H1 (cell line): ENCODE data around the gene ZNF524. TPM values are rescaled to one million over a fixed set of nuclear protein-coding genes. Genes with fewer than 3 reads are reported as not detected.

Source experiments
- CTCF ChIA-PET: fragments of 300-600 bp; sonication (Branson Sonifier 250); formaldehyde crosslinking; loops from one replicate; lab custom pipeline; 2021; ENCODE audit not compliant: partially characterized antibody; lab: Charles Lee
- POLR2A ChIA-PET: fragments of 300-600 bp; sonication (Branson Sonifier 250); formaldehyde crosslinking; loops from one replicate; lab custom pipeline; 2021; ENCODE audit warnings: inconsistent platforms; ENCODE audit not compliant: partially characterized antibody; lab: Charles Lee
- DNase-seq, 2 experiments: peaks; one replicate each; pipeline versions ENCODE4 v3.0.0 to v3.0.0-alpha.2; 2010 to 2022; ENCODE audit warnings: low spot score in 2 of 2, low read depth in 1 of 2, mixed read lengths in 1 of 2
- FAIRE-seq: peaks from 2 replicates; lab custom pipeline; 2011; peaks lifted over from hg19 to GRCh38; lab: Jason Lieb, UNC
- H2AFZ ChIP-seq: 2 replicates; pipeline ENCODE4 v1.8.1; 2012; ENCODE audit warnings: low read length, inconsistent platforms
- H2AK5ac ChIP-seq: 2 replicates; pipeline ENCODE4 v1.6.1; 2013; ENCODE audit warnings: low read depth, low read length
- H2BK120ac ChIP-seq: replicated peaks from 2 replicates; pipeline ENCODE3; 2013; ENCODE audit warnings: low read depth, low read length, inconsistent platforms
- H2BK12ac ChIP-seq: 2 replicates; pipeline ENCODE4 v1.6.1; 2013; ENCODE audit warnings: low read depth, low read length
- H2BK15ac ChIP-seq: 2 replicates; pipeline ENCODE4 v1.6.1; 2013; ENCODE audit warnings: low read length
- H2BK20ac ChIP-seq: 2 replicates; pipeline ENCODE4 v1.6.1; 2013; ENCODE audit warnings: low read length
- H2BK5ac ChIP-seq: 2 replicates; pipeline ENCODE4 v1.6.1; 2013; ENCODE audit warnings: low read depth, low read length
- H3K14ac ChIP-seq: 2 replicates; pipeline ENCODE4 v1.6.1; 2013; ENCODE audit warnings: inconsistent platforms; ENCODE audit not compliant: insufficient read length
- H3K18ac ChIP-seq: 2 replicates; pipeline ENCODE4 v1.6.1; 2013; ENCODE audit warnings: low read length; ENCODE audit errors: extremely low read depth
- H3K23ac ChIP-seq: 2 replicates; pipeline ENCODE4 v1.6.1; 2013; ENCODE audit warnings: inconsistent platforms; ENCODE audit not compliant: insufficient read length
- H3K23me2 ChIP-seq: 2 replicates; pipeline ENCODE4 v1.6.1; 2013; ENCODE audit warnings: low read depth, low read length
- H3K27ac ChIP-seq: 2 replicates; pipeline ENCODE4 v1.6.1; 2011; ENCODE audit warnings: low read depth, low read length, inconsistent platforms
- H3K27me3 ChIP-seq, 4 experiments: replicated peaks in 1 of 4; 1 replicate in 1 of 4; 2 replicates in 3 of 4; pipeline versions ENCODE4 v1.6.1 to v1.8.1; 2011 to 2013; ENCODE audit warnings: low read length in 3 of 4, mild to moderate bottlenecking in 3 of 4, inconsistent platforms in 2 of 4, mixed read lengths in 2 of 4, moderate library complexity in 1 of 4; ENCODE audit not compliant: control insufficient read depth in 3 of 4, insufficient read depth in 3 of 4; ENCODE audit errors: extremely low read depth in 1 of 4
- H3K36me3 ChIP-seq, 4 experiments: 2 replicates each; pipeline versions ENCODE4 v1.6.1 to v1.8.1; 2011 to 2013; ENCODE audit warnings: mild to moderate bottlenecking in 4 of 4, low read length in 3 of 4, moderate library complexity in 2 of 4, control low read depth in 1 of 4, inconsistent platforms in 1 of 4; ENCODE audit not compliant: insufficient read depth in 4 of 4, control insufficient read depth in 2 of 4
- H3K4ac ChIP-seq: replicated peaks from 2 replicates; pipeline ENCODE3; 2013; ENCODE audit warnings: low read length, low read depth, mixed read lengths, inconsistent platforms; ENCODE audit not compliant: insufficient read length
- H3K4me1 ChIP-seq, 4 experiments: replicated peaks in 1 of 4; 1 replicate in 1 of 4; 2 replicates in 3 of 4; pipeline versions ENCODE4 v1.6.1 to v1.8.1; 2011 to 2013; ENCODE audit warnings: low read length in 3 of 4, inconsistent platforms in 2 of 4, mixed read lengths in 1 of 4; ENCODE audit not compliant: insufficient read depth in 4 of 4, control insufficient read depth in 3 of 4
- H3K4me2 ChIP-seq, 2 experiments: 2 replicates each; pipeline versions ENCODE4 v1.6.1 to v1.8.1; 2011 to 2013; ENCODE audit warnings: low read depth in 2 of 2, low read length in 2 of 2, control low read depth in 1 of 2, inconsistent platforms in 1 of 2, mild to moderate bottlenecking in 1 of 2; ENCODE audit not compliant: insufficient read depth in 1 of 2
- H3K4me3 ChIP-seq, 4 experiments: fragments of 200-600, 300-600 bp in 1 of 4; sonication (generic), shearing (Covaris generic), sonication (Bioruptor Twin) in 1 of 4; 2 replicates each; pipeline versions ENCODE4 v1.5.1 to v1.8.1; 2011 to 2016; ENCODE audit warnings: low read length in 4 of 4, low read depth in 3 of 4, control low read depth in 2 of 4, inconsistent platforms in 2 of 4, mild to moderate bottlenecking in 2 of 4, mixed read lengths in 1 of 4, moderate library complexity in 1 of 4; ENCODE audit not compliant: insufficient read depth in 2 of 4; ENCODE audit errors: extremely low read depth in 1 of 4
- H3K56ac ChIP-seq: replicated peaks from 2 replicates; pipeline ENCODE3; 2013; ENCODE audit warnings: low read depth, mild to moderate bottlenecking, mixed read lengths, low read length, inconsistent platforms; ENCODE audit not compliant: insufficient read length
- H3K79me1 ChIP-seq: 2 replicates; pipeline ENCODE4 v1.6.1; 2013; ENCODE audit warnings: low read depth, low read length, control low read depth
- H3K79me2 ChIP-seq, 2 experiments: 2 replicates each; pipeline versions ENCODE4 v1.6.1 to v1.8.1; 2012 to 2013; ENCODE audit warnings: low read length in 2 of 2, mild to moderate bottlenecking in 2 of 2, inconsistent platforms in 1 of 2; ENCODE audit not compliant: insufficient read depth in 2 of 2, control insufficient read depth in 1 of 2
- H3K9ac ChIP-seq, 4 experiments: replicated peaks in 1 of 4; 1 replicate in 1 of 4; 2 replicates in 3 of 4; pipeline versions ENCODE4 v1.6.1 to v1.8.1; 2011 to 2013; ENCODE audit warnings: low read depth in 3 of 4, low read length in 3 of 4, control low read depth in 2 of 4, mild to moderate bottlenecking in 2 of 4, moderate library complexity in 2 of 4, inconsistent platforms in 1 of 4; ENCODE audit errors: extremely low read depth in 1 of 4
- H3K9me3 ChIP-seq, 2 experiments: 2 replicates each; pipeline versions ENCODE4 v1.6.1 to v1.8.1; 2012 to 2013; ENCODE audit warnings: mild to moderate bottlenecking in 2 of 2, moderate library complexity in 2 of 2, control low read depth in 1 of 2, inconsistent platforms in 1 of 2, low read depth in 1 of 2, low read length in 1 of 2, mixed read lengths in 1 of 2; ENCODE audit not compliant: insufficient read depth in 2 of 2
- H4K20me1 ChIP-seq, 2 experiments: replicated peaks in 1 of 2; 2 replicates each; pipeline versions ENCODE3 to v1.8.1; 2011 to 2013; ENCODE audit warnings: inconsistent platforms in 2 of 2, low read length in 2 of 2, mild to moderate bottlenecking in 1 of 2; ENCODE audit not compliant: insufficient read depth in 2 of 2, control insufficient read depth in 1 of 2
- H4K5ac ChIP-seq: 2 replicates; pipeline ENCODE4 v1.6.1; 2013; ENCODE audit warnings: low read length, low read depth, mixed read lengths, inconsistent platforms; ENCODE audit not compliant: insufficient read length
- H4K8ac ChIP-seq: 2 replicates; pipeline ENCODE4 v1.8.0; 2013; ENCODE audit warnings: mild to moderate bottlenecking, moderate library complexity, low read length, inconsistent platforms; ENCODE audit not compliant: insufficient read depth; ENCODE audit errors: extremely low read depth
- H4K91ac ChIP-seq: replicated peaks from 2 replicates; pipeline ENCODE3; 2013; ENCODE audit warnings: low read length, mixed read lengths, inconsistent platforms; ENCODE audit not compliant: insufficient read length
- CHD2 ChIP-seq: IDR thresholded peaks from 2 replicates; pipeline ENCODE4 v1.6.1; 2012; ENCODE audit warnings: low read length, improper control_type of control experiment
- CTBP2 ChIP-seq: IDR thresholded peaks from 2 replicates; pipeline ENCODE4 v1.7.0; 2011; ENCODE audit warnings: borderline replicate concordance, mild to moderate bottlenecking, moderate library complexity, mixed read lengths, low read length; ENCODE audit not compliant: insufficient read depth, insufficient read length
- JUN ChIP-seq: IDR thresholded peaks from 2 replicates; pipeline ENCODE4 v1.6.1; 2011; ENCODE audit warnings: low read depth, mild to moderate bottlenecking, improper control_type of control experiment, low read length
- KDM1A ChIP-seq: fragments of 200-600, 300-600 bp; sonication (generic); IDR thresholded peaks from 2 replicates; pipeline ENCODE4 v1.7.1; 2016; ENCODE audit warnings: mild to moderate bottlenecking, low read length, borderline replicate concordance
- KDM5A ChIP-seq: fragments of 200-600 bp; IDR thresholded peaks from 2 replicates; pipeline ENCODE4 v1.7.1; 2012; ENCODE audit warnings: mild to moderate bottlenecking, low read length, inconsistent platforms, mixed read lengths
- NRF1 ChIP-seq: IDR thresholded peaks from 2 replicates; pipeline ENCODE4 v1.6.1; 2011; ENCODE audit warnings: mild to moderate bottlenecking, low read depth, low read length, improper control_type of control experiment
- PHF8 ChIP-seq: fragments of 200-600 bp; sonication (generic); conservative IDR thresholded peaks from 2 replicates; pipeline ENCODE4 v1.7.1; 2012; ENCODE audit warnings: low read depth, mild to moderate bottlenecking, inconsistent platforms, low read length, moderate library complexity
- POU5F1 ChIP-seq: IDR thresholded peaks from 2 replicates; pipeline ENCODE4 v1.6.1; 2011; ENCODE audit warnings: low read depth, mild to moderate bottlenecking, low read length, moderate library complexity
- RFX5 ChIP-seq: IDR thresholded peaks from 2 replicates; pipeline ENCODE4 v1.6.1; 2011; ENCODE audit warnings: low read depth, low read length, improper control_type of control experiment, borderline replicate concordance
- SIX5 ChIP-seq: IDR thresholded peaks from 2 replicates; pipeline ENCODE4 v1.6.1; 2011; ENCODE audit warnings: mild to moderate bottlenecking, low read depth, low read length
- TCF12 ChIP-seq: IDR thresholded peaks from 2 replicates; pipeline ENCODE4 v1.6.1; 2011; ENCODE audit warnings: low read depth, mild to moderate bottlenecking, low read length
- whole genome bisulfite sequencing, 2 experiments: shearing (Covaris generic) in 1 of 2; methylation state at CpG; one replicate each; pipeline versions ENCODE4 v1.1.6 to v1.1.7; 2013 to 2015; ENCODE audit warnings: low lambda C conversion rate in 2 of 2, mixed read lengths in 2 of 2, inconsistent platforms in 1 of 2, low coverage in 1 of 2, missing lambda C conversion rate in 1 of 2; ENCODE audit not compliant: insufficient replicate concordance in 2 of 2, insufficient coverage in 1 of 2, insufficient read length in 1 of 2; ENCODE audit errors: extremely low coverage in 1 of 2, missing lambda C conversion rate in 1 of 2; 5-methylcytosine and 5-hydroxymethylcytosine counted together
- polyA plus RNA-seq, 7 experiments: library from polyadenylated mRNA; depleted of rRNA in 3 of 7; stranded (reverse) in 5 of 7; unstranded in 2 of 7; fragments of >200 nt in 5 of 7; fragments of 200-250 nt in 2 of 7; gene quantifications; 1 replicate in 5 of 7; 2 replicates in 1 of 7; 4 replicates in 1 of 7; pipeline versions ENCODE4 v1.2.1 to v1.2.3, GENCODE V29; 2011 to 2013; ENCODE audit warnings: missing spikeins in 2 of 7, mixed read lengths in 2 of 7
- total RNA-seq: library from RNA; stranded (reverse); fragmentation: NEBNext Ultra II Directional; extraction: Animal tissue kit (Norgen Biotek cat#: 25700); gene quantifications from 2 replicates; pipeline ENCODE4 v1.2.1, GENCODE V29; 2021

Gene ZNF524
- total and polyA plus RNA-seq, 2 of the 8 experiments (the other 6 are each of a cell fraction or from before 2014, with no cell fraction given) = 4.4 to 4.7 TPM

- Histone ChIP-seq H2AK5ac (peak within 1 kb of the TSS; percentile 75; the same call in 1 of the 2 replicates), H3K27ac (peak within 1 kb of the TSS; percentile 81; the same call in 1 of the 2 replicates), H3K36me3 (peaks cover 7 to 23% (median 9%) of the 10 kb centered on the region in 4 experiments; a peak in 7 of 8 replicates), H3K4me2 (peak within 1 kb of the TSS; percentile 74 to 99), H3K14ac (peak within 1 kb of the TSS; percentile 99), H3K4me1 (peaks cover 0 to 2% (median 0%) of the 10 kb centered on the region in 4 experiments; a peak in 3 of 7 replicates), H3K9ac (peak within 1 kb of the TSS; percentile 70 to 80 (median 73)), H4K91ac (peak within 1 kb of the TSS; percentile 85), H2BK120ac (peak within 1 kb of the TSS; percentile 78), H3K56ac (peak within 1 kb of the TSS; percentile 91), H3K79me1 (peaks cover 8% of the 10 kb centered on the region; the same call in 1 of the 2 replicates), H2BK5ac (peak within 1 kb of the TSS; percentile 92; the same call in 1 of the 2 replicates), H4K5ac (peak within 1 kb of the TSS; percentile 100), H2BK12ac (no peak within 1 kb of the TSS), H3K18ac (peak within 1 kb of the TSS; percentile 96), H4K8ac (peak within 1 kb of the TSS; percentile 97), H3K27me3 (no peaks in the 10 kb centered on the region), H3K79me2 (peaks cover 5 to 6% of the 10 kb centered on the region in 2 experiments; a peak in 3 of 4 replicates), H2BK20ac (no peak within 1 kb of the TSS; the same call in 1 of the 2 replicates), H3K9me3 (no peaks in the 10 kb centered on the region), H2BK15ac (peak within 1 kb of the TSS; percentile 88; the same call in 1 of the 2 replicates), H3K4ac (peak within 1 kb of the TSS; percentile 80), H4K20me1 (peaks cover 0 to 4% of the 10 kb centered on the region in 2 experiments), H3K4me3 (peak within 1 kb of the TSS; percentile 73 to 92 (median 74)), H3K23ac (no peak within 1 kb of the TSS), H3K23me2 (peaks cover 9% of the 10 kb centered on the region; the same call in 1 of the 2 replicates), H2AFZ (no peak within 1 kb of the TSS)
- FAIRE-seq = no peak
- CTCF ChIA-PET = interaction anchor here (1.1 to 1.4 kb wide), 3 partner anchors 24 to 114 kb away, joined by 3 to 4 read pairs (median 3); no protein-coding TSS in a partner anchor
- peak in 1 of 2 experiments; percentile 90 for DNase-seq
- WGBS, 2 experiments = 12% methylated on average over 4 of the region's 24 CpGs; no CpG with 5 or more reads in 1 of the 2 experiments
- POLR2A ChIA-PET = interaction anchor here (0.6 to 2.7 kb wide), 13 partner anchors 9 to 301 kb away, joined by 3 to 27 read pairs (median 3); partner anchors contain the start of genes FIZ1, HSPBP1 and ZNF865
- TF ChIP-seq POU5F1 (no peak), PHF8 (no peak), RFX5 (no peak), CTBP2 (no peak), SIX5 (no peak), CHD2 (no peak), JUN (no peak), TCF12 (no peak), NRF1 (no peak), KDM1A (no peak), KDM5A (peak; percentile 53; the same call in 1 of the 2 replicates)
These were observed 19.4 kb upstream of the ZNF524 start, which contains the start of gene ZNF579 for GRCh38 chr19:55580628-55581144. TSS of gene ZNF579 (minus strand) at chr19:55580848. CDS start at chr19:55579639, 1,209 bp downstream.
